ENCODE measurements around the gene DYNLL2.

DNA sequence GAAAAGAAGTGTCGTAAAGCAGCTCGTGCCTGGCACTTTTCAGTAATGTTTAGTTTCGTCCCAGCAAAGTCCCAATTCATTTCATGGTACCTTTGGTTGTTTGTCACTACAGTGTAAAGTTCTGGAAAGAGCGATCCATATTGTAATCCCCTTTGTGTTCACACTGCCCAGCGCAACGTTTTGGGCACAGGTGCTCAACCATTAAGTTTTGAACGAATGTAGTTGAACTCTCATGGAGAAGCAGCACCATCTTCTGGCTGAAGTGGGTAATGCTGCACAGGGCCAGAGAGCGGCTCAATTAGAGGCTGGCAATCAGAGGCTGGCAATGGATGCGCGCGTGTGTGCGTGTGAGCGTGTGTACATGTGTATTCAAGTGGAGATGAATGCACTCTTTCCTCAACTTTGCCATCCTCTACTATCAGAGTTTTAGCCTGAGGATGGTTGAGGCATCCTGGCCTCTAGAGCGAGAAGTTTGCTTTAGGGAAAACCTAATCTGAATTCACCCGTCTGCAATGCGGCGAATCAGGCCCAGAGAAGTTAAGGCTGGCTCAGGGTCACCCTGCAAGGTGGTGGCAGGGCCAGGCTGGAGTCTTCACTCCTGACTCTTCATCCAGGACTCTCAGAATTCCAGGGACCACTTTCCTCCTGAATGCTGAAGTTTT lies 29.9 kb downstream of the DYNLL2 start:
- TF ChIP-seq POLR2A (IDR thresholded peaks at IDR 0.05; ENCODE audit: low read length) (no peak), GATA1 (IDR thresholded peaks at IDR 0.05; ENCODE audit: low read depth, low read length) (no peak)

Data from erythroblast (primary cell).